ENCODE measurements around the gene GSTM5. TPM values are rescaled to one million over a fixed set of nuclear protein-coding genes. Genes with fewer than 3 reads are reported as not detected.

The GSTM5 gene
- total and polyA plus RNA-seq, 2 of the 13 experiments (the other 11 are each of a cell fraction or from before 2014, with no cell fraction given), result not detected

DNA sequence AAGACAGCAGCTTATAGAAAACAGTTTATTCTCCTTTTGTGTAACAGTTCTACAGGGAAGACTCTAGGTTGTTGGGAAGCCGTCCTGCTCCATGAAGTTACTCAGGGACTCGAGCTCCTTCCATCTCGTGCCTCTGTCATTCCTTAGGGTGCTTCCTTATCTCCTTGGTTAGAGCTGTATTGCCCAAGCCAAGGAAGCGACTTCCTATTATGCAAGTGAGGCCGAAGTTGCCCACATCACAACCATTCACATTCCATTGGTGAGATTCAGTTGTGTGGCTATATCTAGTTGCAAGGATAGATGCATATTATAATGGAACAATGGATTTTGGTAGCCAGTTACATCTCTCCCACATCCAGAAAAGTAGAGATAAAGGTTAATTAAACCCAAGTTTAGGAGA is 9.0 kb downstream of the GSTM5 start:
- POLR2A ChIA-PET, result no interaction called here
- no peak overlapping the region for H3K9ac ChIP-seq (ENCODE audit: insufficient read depth, low read depth, low read length)
- BruUV-seq (replicated peaks), result no TSS peak
- ATAC-seq, result no peak
- H3K4me2 ChIP-seq (ENCODE audit: low read depth, low read length), result no peak overlapping the region
- H3K9me3 ChIP-seq (ENCODE audit: low read length), result no peaks in the 10 kb centered on the region
- H3K36me3 ChIP-seq (replicated peaks in 1 of 2; ENCODE audit: control insufficient read depth in 1 of 2, insufficient read depth in 2 of 2, low read length in 2 of 2), result no peaks in the 10 kb centered on the region
- no peak overlapping the region for H2AFZ ChIP-seq (ENCODE audit: low read length)
- H3K27ac ChIP-seq (ENCODE audit: extremely low read length, insufficient read depth, low read length), result no peak overlapping the region
- H3K27me3 ChIP-seq (ENCODE audit: control insufficient read depth in 1 of 2, insufficient read depth in 2 of 2, low read length in 2 of 2), result peaks cover 0 to 16% of the 10 kb centered on the region in 2 experiments; a peak in 2 of 5 replicates
- in situ Hi-C loops (cut with HindIII; ENCODE audit: extremely low pct_ligation_motif_present, low pct_unique_long_range_greater_than_20kb) (no loop called here), intact Hi-C loops (cut with micrococcal nuclease; ENCODE audit: unreplicated experiment) (no loop called here)
- 22% methylated on average over 5 of the region's 5 CpGs for WGBS (ENCODE audit: low lambda C conversion rate)
- no peak for DNase-seq (ENCODE audit: low spot score)
- H3K79me2 ChIP-seq (ENCODE audit: insufficient read depth, low read length), result no peaks in the 10 kb centered on the region
- TF ChIP-seq, protein P1, sequence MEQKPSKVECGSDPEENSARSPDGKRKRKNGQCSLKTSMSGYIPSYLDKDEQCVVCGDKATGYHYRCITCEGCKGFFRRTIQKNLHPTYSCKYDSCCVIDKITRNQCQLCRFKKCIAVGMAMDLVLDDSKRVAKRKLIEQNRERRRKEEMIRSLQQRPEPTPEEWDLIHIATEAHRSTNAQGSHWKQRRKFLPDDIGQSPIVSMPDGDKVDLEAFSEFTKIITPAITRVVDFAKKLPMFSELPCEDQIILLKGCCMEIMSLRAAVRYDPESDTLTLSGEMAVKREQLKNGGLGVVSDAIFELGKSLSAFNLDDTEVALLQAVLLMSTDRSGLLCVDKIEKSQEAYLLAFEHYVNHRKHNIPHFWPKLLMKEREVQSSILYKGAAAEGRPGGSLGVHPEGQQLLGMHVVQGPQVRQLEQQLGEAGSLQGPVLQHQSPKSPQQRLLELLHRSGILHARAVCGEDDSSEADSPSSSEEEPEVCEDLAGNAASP (CRISPR knock-in tag; IDR thresholded peaks at IDR 0.05; ENCODE audit: borderline replicate concordance), result no peak
- TF ChIP-seq, protein P2, sequence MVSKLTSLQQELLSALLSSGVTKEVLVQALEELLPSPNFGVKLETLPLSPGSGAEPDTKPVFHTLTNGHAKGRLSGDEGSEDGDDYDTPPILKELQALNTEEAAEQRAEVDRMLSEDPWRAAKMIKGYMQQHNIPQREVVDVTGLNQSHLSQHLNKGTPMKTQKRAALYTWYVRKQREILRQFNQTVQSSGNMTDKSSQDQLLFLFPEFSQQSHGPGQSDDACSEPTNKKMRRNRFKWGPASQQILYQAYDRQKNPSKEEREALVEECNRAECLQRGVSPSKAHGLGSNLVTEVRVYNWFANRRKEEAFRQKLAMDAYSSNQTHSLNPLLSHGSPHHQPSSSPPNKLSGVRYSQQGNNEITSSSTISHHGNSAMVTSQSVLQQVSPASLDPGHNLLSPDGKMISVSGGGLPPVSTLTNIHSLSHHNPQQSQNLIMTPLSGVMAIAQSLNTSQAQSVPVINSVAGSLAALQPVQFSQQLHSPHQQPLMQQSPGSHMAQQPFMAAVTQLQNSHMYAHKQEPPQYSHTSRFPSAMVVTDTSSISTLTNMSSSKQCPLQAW (CRISPR knock-in tag; IDR thresholded peaks at IDR 0.05), result no peak
- TF ChIP-seq BATF2 (CRISPR knock-in tag; IDR thresholded peaks at IDR 0.05), result no peak
- no peak for TF ChIP-seq SNRNP70 (IDR thresholded peaks at IDR 0.05; ENCODE audit: low read depth, low read length)
- no peak for TF ChIP-seq NCOA5 (CRISPR knock-in tag; IDR thresholded peaks at IDR 0.05)
- no peak for TF ChIP-seq POGK (CRISPR knock-in tag; conservative IDR thresholded peaks at IDR 0.05)
- TF ChIP-seq, protein P3, sequence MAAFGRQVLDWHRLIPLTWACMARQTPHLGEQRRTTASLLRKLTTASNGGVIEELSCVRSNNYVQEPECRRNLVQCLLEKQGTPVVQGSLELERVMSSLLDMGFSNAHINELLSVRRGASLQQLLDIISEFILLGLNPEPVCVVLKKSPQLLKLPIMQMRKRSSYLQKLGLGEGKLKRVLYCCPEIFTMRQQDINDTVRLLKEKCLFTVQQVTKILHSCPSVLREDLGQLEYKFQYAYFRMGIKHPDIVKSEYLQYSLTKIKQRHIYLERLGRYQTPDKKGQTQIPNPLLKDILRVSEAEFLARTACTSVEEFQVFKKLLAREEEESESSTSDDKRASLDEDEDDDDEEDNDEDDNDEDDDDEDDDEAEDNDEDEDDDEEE (CRISPR knock-in tag; IDR thresholded peaks at IDR 0.05), result no peak
- no peak for TF ChIP-seq PLSCR1 (CRISPR knock-in tag; IDR thresholded peaks at IDR 0.05; ENCODE audit: borderline replicate concordance)
- peaks cover 11% of the 10 kb centered on the region for H3K4me1 ChIP-seq (ENCODE audit: insufficient read depth, low read length)
- CTCF ChIA-PET (ENCODE audit: low intra/inter-chr PET ratio, low total read pairs), result no interaction called here
- FAIRE-seq, result no peak
- no peak overlapping the region for H3K4me3 ChIP-seq (replicated peaks in 1 of 3; ENCODE audit: insufficient read depth in 1 of 3, low read depth in 2 of 3, low read length in 3 of 3)
- H4K20me1 ChIP-seq (ENCODE audit: insufficient read depth, low read length), result no peaks in the 10 kb centered on the region

All from HepG2 (cell line).